COLO829 (cell line): ENCODE data around the gene WFDC12.

Experiments
- DNase-seq: peaks from one replicate; pipeline ENCODE4 v3.0.0; 2012; ENCODE audit warnings: low spot score

The WFDC12 gene

GRCh38 chr20:45090481-45090880, 33.8 kb downstream of the WFDC12 start:
- DNase-seq: no peak

- DNase-seq: no peak
These were observed 36.0 kb downstream of the WFDC12 start for GRCh38 chr20:45088247-45088646.

- DNase-seq: no peak
These were observed 36.5 kb downstream of the WFDC12 start for GRCh38 chr20:45087814-45088213.

- no peak for DNase-seq
These were observed 37.0 kb downstream of the WFDC12 start for GRCh38 chr20:45087097-45087790.

- DNase-seq: no peak
These were observed 38.4 kb downstream of the WFDC12 start for GRCh38 chr20:45085867-45086266.

- no peak for DNase-seq
These were observed 39.0 kb downstream of the WFDC12 start for GRCh38 chr20:45085289-45085688.

GRCh38 chr20:45083127-45083526, 41.1 kb downstream of the WFDC12 start:
- DNase-seq: no peak

- DNase-seq: no peak
These were observed 41.8 kb downstream of the WFDC12 start for GRCh38 chr20:45082468-45082867.

GRCh38 chr20:45080867-45081624, 43.2 kb downstream of the WFDC12 start:
- no peak for DNase-seq

- DNase-seq: no peak
These were observed 46.7 kb downstream of the WFDC12 start for GRCh38 chr20:45077559-45077958.
